Renal cortical epithelial cell (primary cell): Measurements from ENCODE around the gene OGFOD2. TPM values are rescaled to one million over a fixed set of nuclear protein-coding genes. Genes with fewer than 3 reads are reported as not detected.

Experiments used
- DNase-seq: peaks from one replicate; pipeline ENCODE4 v3.0.0-alpha.2; 2011; ENCODE audit warnings: low read depth
- total RNA-seq: library from RNA; depleted of rRNA; stranded (reverse); fragments of >200 nt; gene quantifications from 2 replicates; pipeline ENCODE4 v1.2.3, GENCODE V29; 2014

Gene OGFOD2
- total RNA-seq, 1 donor from 2014 or later = 9.9 TPM

GRCh38 chr12:122951406-122951805, 23.6 kb upstream of the OGFOD2 start:
- peak; percentile 82 for DNase-seq

GRCh38 chr12:122951979-122952892, 22.8 kb upstream of the OGFOD2 start:
- peak; percentile 60 for DNase-seq

GRCh38 chr12:122955156-122955555, 19.9 kb upstream of the OGFOD2 start:
- DNase-seq = no peak

GRCh38 chr12:122956035-122956434, 19.0 kb upstream of the OGFOD2 start:
- DNase-seq = no peak

- DNase-seq = no peak
Observed at GRCh38 chr12:122958198-122958888, 16.7 kb upstream of the OGFOD2 start.

- no peak for DNase-seq
Observed at GRCh38 chr12:122959566-122960192, 15.4 kb upstream of the OGFOD2 start.

GRCh38 chr12:122960193-122960569, 14.9 kb upstream of the OGFOD2 start:
- no peak for DNase-seq

- peak; percentile 47 for DNase-seq
Observed at GRCh38 chr12:122961531-122962329, 13.3 kb upstream of the OGFOD2 start.

GRCh38 chr12:122963941-122964265, 11.1 kb upstream of the OGFOD2 start:
- no peak for DNase-seq

- no peak for DNase-seq
Observed at GRCh38 chr12:122964439-122965257, 10.4 kb upstream of the OGFOD2 start.

GRCh38 chr12:122965321-122965751, 9.7 kb upstream of the OGFOD2 start:
- DNase-seq = no peak

GRCh38 chr12:122965851-122966742, 8.9 kb upstream of the OGFOD2 start, which contains the start of gene ABCB9:
TSS of gene ABCB9 (minus strand) at chr12:122966463. CDS start at chr12:122960235, 6,228 bp downstream.
- DNase-seq = peak; percentile 73

GRCh38 chr12:122966743-122967550, 8.1 kb upstream of the OGFOD2 start:
- no peak for DNase-seq

- DNase-seq = no peak
Observed at GRCh38 chr12:122968104-122968503, 6.9 kb upstream of the OGFOD2 start.

GRCh38 chr12:122969676-122970075, 5.4 kb upstream of the OGFOD2 start:
- DNase-seq = no peak

GRCh38 chr12:122974274-122974891, 661 bp upstream of the OGFOD2 start:
- peak; percentile 94 for DNase-seq

GRCh38 chr12:122975790-122976647, 975 bp downstream of the OGFOD2 start:
- DNase-seq = no peak

- DNase-seq = no peak
Observed at GRCh38 chr12:122976648-122976975, 1.6 kb downstream of the OGFOD2 start.
